K562 treated with DMSO at 1 percent for 48 hours (cell line): ENCODE results near the gene MCTS1. TPM values are rescaled to one million over a fixed set of nuclear protein-coding genes. Genes with fewer than 3 reads are reported as not detected.

Source experiments
- total RNA-seq: library from RNA; unstranded; fragments of 300-600 nt; gene quantifications from 2 replicates; pipeline ENCODE4 v1.2.3, GENCODE V29; 2022; ENCODE audit warnings: low replicate concordance; ENCODE audit errors: extremely low read depth

MCTS1 gene, protein sequence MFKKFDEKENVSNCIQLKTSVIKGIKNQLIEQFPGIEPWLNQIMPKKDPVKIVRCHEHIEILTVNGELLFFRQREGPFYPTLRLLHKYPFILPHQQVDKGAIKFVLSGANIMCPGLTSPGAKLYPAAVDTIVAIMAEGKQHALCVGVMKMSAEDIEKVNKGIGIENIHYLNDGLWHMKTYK
- total RNA-seq = not detected in 2 replicates

DNA sequence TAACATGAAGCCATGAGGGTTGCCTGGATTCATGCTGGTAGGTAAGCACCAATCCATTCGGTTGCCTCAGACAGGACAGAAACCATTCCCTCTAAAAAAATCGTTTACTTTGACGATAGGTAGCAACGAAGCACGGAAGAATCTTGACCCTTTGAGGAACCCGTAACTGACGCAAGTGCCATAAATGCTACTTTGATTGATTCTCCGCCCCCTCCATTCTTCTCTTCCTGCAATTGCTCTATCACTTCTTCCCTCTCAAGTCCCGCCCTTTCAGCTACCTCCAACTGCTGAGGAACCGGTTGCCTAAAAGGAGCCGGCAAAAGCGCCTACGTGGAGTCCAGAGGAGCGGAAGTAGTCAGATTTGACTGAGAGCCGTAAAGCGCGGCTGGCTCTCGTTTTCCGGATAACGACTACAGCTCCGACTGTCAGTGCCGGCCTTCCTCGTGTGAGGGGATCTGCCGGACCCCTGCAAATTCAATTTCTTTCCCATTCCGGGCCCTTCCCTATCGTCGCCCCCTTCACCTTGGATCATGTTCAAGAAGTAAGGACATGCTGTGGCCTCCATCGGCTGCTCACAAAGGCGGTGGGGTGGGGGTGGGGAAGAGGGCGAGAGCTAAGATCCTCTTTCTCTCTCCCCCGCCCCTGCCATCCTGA, at the start of gene MCTS1:
MCTS1 (plus strand) TSS at position 395 of the 654 bp plus-strand sequence; CDS start at position 531, 136 bp downstream.

DNA sequence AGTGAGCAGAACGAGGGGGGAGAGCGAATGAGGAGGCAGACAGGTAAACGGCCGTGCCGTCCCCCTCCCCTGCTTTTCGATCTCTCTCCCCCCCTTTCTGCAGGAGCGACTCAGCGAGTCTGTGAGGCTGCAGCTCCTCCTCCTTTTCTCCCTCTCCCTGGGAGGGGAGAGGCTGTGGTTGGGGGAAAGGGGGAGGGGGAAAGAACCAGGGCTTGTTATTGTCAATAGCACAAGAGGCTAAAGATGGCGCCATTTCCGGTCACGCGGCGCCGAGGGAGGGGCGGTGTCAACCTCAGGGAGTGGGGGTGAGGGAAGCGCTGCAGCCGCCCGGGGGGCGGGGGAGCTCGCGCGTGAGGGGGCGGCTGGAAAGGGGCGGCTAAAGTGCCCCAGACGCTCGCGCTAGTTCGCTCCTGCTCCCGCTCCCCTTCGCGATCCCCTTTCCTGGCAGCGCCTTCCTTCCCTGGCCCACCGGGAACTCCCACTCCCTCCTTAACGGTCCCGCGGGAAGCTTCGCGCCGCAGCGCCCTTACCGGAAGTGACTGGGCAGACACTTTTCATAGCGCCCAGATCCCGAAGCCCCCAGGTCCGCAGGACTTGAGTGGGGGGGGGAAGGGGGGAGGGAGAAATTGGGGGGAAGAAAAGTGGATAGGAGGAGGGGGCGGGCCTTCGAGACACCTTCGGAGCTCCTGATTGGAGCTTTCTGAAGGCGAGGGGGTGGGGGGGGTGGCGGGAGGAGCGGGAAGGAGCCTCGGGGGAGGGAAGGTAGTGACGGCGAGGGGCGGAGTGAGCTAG, 42.9 kb upstream of the MCTS1 start, which contains the start of gene CUL4B:
CUL4B (minus strand) TSS at position 121 of the 792 bp plus-strand sequence. CDS start 324 bp downstream, outside the sequence.

DNA sequence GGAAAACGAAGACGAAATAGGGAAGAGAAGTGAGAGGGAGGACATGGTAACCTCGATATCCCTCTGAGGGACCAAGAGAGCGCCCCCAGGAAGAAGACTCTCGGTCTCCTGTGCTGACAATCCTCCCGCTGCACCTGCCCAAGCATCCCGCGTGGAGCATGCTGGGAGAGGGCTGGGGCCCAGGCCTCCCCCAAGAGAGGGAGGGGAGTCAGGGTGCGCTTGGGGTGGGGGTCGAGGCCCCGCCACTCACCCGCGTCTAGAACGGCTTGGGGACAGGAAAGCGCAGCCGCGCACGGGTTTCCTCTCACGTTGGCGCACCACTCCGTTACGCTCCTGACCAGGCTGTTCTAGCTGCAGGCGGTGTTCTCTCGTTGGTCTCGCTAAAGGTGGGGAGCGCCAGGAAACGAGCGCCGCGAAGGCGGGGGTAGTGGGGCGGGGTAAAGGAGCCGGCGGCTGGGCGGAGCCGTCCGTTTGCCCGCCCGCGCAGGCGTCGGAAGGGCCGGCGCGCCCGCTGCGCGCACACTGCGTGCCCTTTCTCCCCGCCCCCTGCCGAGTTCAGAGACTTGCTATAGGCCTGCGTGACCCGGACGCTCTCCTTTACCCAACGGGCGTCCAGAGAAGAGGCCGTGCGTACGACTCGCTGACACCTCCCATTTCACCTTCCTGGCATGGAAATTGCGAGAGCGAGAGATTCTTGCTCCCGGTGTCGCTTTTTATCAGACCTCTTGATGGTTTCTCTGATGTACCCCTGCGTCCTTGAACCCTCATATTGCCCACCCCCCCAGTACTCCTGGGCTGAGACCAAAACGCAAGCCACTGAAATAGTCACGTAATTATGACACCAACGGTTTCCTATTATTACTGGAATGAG, 26.0 kb downstream of the MCTS1 start, which contains the start of gene C1GALT1C1:
C1GALT1C1 (minus strand) TSS at position 388 of the 871 bp plus-strand sequence. CDS start 2,888 bp downstream, outside the sequence.

Other genes with a start within 250 kb of the MCTS1 start
- gene ATP1B4, start 242.0 kb upstream of the MCTS1 start, total RNA-seq = not detected in 2 replicates
- gene LAMP2, start 134.8 kb upstream of the MCTS1 start, total RNA-seq = not detected in 2 replicates
- gene CUL4B, start 43.1 kb upstream of the MCTS1 start, total RNA-seq = not detected in 2 replicates
- not detected in 2 replicates for gene C1GALT1C1, start 26.0 kb downstream of the MCTS1 start, total RNA-seq